Chondrocyte (in vitro differentiated cells): Measurements from ENCODE around the gene STIL. TPM values are rescaled to one million over a fixed set of nuclear protein-coding genes. Genes with fewer than 3 reads are reported as not detected.
A peak's percentile ranks its signal among the peaks of the same experiment; 100 is the strongest.

Experiments
- DNase-seq: peaks from one replicate; pipeline ENCODE4 v3.0.0; 2021; ENCODE audit warnings: mixed read lengths, low spot score
- H3K27ac Mint-ChIP-seq: one replicate; pipeline ENCODE4 v1.8.0; 2021; ENCODE audit warnings: mild to moderate bottlenecking, moderate library complexity, mixed read lengths; ENCODE audit not compliant: unreplicated experiment
- H3K27me3 Mint-ChIP-seq: 2 replicates; pipeline ENCODE4 v1.8.0; 2021; ENCODE audit warnings: low read depth, mixed read lengths
- H3K36me3 Mint-ChIP-seq: 2 replicates; pipeline ENCODE4 v1.8.0; 2021; ENCODE audit warnings: low read depth, mixed read lengths
- H3K4me1 Mint-ChIP-seq: 2 replicates; pipeline ENCODE4 v1.8.0; 2021; ENCODE audit warnings: low read depth, mild to moderate bottlenecking, mixed read lengths
- H3K4me3 Mint-ChIP-seq: one replicate; pipeline ENCODE4 v1.8.0; 2021; ENCODE audit warnings: mild to moderate bottlenecking, moderate library complexity, mixed read lengths; ENCODE audit not compliant: unreplicated experiment
- H3K9me3 Mint-ChIP-seq: 2 replicates; pipeline ENCODE4 v1.8.0; 2021; ENCODE audit warnings: low read depth, mixed read lengths
- long read RNA-seq: library from polyadenylated mRNA; stranded (forward); transcript quantifications from one replicate; pipeline ENCODE4 v2.0.0, GENCODE V29; 2021
- total RNA-seq: library from RNA; stranded (reverse); gene quantifications from 3 replicates; pipeline ENCODE4 v1.2.1, GENCODE V29; 2021
- TF ChIP-seq, protein P1 (sequence below): fragments of 200-600 bp; sonication (generic); IDR thresholded peaks from 2 replicates; pipeline ENCODE4 v1.5.0; 2021; ENCODE audit warnings: antibody characterized with exemption, mild to moderate bottlenecking, moderate library complexity

STIL gene
- total RNA-seq = 5.0 to 6.9 TPM (median 5.2 TPM) in 3 replicates
- long read RNA-seq, partial matches to known transcripts = 0 of 2 reads
- long read RNA-seq, other reads (novel, unspliced or antisense) = 2 of 2 reads

DNA sequence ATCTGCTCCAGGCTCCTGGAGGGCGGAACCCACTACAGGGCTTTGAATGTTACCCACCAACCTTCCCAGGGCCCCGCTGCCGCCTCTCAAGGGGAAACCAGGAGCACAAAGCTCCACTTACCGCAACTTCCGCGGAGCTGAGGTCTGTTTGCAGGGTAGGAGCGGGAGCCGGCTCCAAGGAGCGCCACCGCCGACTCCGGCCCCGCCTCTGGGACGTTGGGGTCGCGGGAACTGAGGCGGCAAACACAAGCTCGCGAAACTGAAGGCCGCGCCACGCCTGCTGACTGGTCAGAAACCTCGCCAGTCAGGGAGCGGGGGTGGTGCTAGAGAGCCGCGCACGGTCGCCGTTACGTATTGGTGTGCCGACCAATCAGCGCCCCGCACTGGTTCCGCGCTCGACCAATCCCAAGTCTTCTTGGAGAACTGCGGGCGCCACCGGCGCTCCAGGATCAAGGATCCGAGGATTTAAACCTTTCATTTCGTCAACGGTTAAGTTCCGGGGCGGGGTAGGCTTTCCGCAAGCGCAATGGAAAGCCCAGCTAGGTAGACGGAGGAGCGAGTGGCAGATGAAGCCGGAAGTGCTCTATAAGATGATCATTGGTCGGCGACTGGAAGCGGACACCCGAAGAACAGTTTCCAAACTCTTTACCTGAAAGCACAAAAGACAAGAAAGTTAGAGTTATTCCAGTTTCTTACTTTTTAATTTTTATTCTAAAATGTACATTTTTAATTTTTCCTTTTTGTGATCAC, at the start of gene STIL:
Gene STIL, minus strand, starts transcription at position 233 of the 750 bp plus-strand sequence. CDS start 3,828 bp downstream, outside the sequence.
- Mint-ChIP-seq H3K27me3 (no peaks in the 10 kb centered on the region), H3K36me3 (no peaks in the 10 kb centered on the region)
- TF ChIP-seq, protein P1, sequence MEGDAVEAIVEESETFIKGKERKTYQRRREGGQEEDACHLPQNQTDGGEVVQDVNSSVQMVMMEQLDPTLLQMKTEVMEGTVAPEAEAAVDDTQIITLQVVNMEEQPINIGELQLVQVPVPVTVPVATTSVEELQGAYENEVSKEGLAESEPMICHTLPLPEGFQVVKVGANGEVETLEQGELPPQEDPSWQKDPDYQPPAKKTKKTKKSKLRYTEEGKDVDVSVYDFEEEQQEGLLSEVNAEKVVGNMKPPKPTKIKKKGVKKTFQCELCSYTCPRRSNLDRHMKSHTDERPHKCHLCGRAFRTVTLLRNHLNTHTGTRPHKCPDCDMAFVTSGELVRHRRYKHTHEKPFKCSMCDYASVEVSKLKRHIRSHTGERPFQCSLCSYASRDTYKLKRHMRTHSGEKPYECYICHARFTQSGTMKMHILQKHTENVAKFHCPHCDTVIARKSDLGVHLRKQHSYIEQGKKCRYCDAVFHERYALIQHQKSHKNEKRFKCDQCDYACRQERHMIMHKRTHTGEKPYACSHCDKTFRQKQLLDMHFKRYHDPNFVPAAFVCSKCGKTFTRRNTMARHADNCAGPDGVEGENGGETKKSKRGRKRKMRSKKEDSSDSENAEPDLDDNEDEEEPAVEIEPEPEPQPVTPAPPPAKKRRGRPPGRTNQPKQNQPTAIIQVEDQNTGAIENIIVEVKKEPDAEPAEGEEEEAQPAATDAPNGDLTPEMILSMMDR = no peak

GRCh38 chr1:47362828-47363227, 48.9 kb upstream of the STIL start:
- TF ChIP-seq, protein P1 = no peak
- H3K36me3 Mint-ChIP-seq = no peaks in the 10 kb centered on the region
- no peaks in the 10 kb centered on the region for H3K27me3 Mint-ChIP-seq
- H3K4me1 Mint-ChIP-seq = peaks cover 14% of the 10 kb centered on the region
- no peaks in the 10 kb centered on the region for H3K9me3 Mint-ChIP-seq
- DNase-seq = no peak
- H3K4me3 Mint-ChIP-seq = no peak overlapping the region
- H3K27ac Mint-ChIP-seq = peak overlapping the region; percentile 8

More for the DNA sequence above, at the start of gene STIL:
- Mint-ChIP-seq H3K4me3 (peak within 1 kb of the TSS; percentile 91), H3K27ac (peak within 1 kb of the TSS; percentile 90), H3K4me1 (peaks cover 22% of the 10 kb centered on the region), H3K9me3 (no peaks in the 10 kb centered on the region)
- DNase-seq = peak; percentile 100

- H3K4me3 Mint-ChIP-seq = no peak overlapping the region
- H3K4me1 Mint-ChIP-seq = peaks cover 14% of the 10 kb centered on the region
- no peak for DNase-seq
- H3K9me3 Mint-ChIP-seq = no peaks in the 10 kb centered on the region
- H3K27ac Mint-ChIP-seq = no peak overlapping the region
- TF ChIP-seq, protein P1 = no peak
- no peaks in the 10 kb centered on the region for H3K36me3 Mint-ChIP-seq
- no peaks in the 10 kb centered on the region for H3K27me3 Mint-ChIP-seq
These were observed 47.4 kb upstream of the STIL start for GRCh38 chr1:47361380-47361779.

DNA sequence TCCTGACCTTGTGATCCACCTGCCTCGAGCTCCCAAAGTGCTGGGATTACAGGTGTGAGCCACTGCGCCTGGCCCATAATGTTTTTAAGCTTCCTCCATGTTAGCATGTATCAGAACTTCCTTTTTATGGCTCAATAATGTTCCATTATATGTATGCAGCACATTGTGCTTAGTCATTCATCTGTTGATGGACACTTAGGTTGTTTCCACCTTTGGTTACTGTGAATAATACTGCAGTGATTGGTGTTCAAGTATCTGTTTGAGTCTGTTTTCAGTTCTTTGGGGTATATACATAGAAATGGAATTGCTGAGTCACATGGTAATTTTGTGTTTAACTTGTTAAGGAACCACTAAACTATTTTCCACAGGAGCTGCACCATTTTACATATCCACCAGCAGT, 37.4 kb upstream of the STIL start:
- DNase-seq = no peak
- TF ChIP-seq, protein P1 = no peak
- peaks cover 26% of the 10 kb centered on the region for H3K4me1 Mint-ChIP-seq
- peaks cover 3% of the 10 kb centered on the region for H3K36me3 Mint-ChIP-seq
- no peak overlapping the region for H3K4me3 Mint-ChIP-seq
- H3K27ac Mint-ChIP-seq = no peak overlapping the region
- no peaks in the 10 kb centered on the region for H3K9me3 Mint-ChIP-seq
- H3K27me3 Mint-ChIP-seq = no peaks in the 10 kb centered on the region

DNA sequence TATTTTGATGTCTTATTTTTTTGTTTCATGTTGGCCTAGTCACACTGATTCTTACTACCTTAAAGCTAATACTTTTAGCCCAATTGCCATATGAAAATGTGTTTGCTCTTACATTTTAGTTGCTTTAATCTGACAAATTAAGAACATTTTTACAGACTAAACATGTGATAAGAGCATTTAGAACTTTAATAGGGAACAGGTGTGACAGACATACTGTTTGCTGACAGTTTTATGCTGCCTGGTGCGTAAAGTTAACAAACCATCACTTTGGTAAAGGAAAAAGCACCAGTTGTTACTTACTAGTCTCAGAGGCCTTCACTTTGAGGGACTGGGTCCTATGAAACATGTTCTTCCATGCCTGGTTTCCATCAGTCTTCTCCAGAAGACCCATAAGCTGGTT, 34.3 kb upstream of the STIL start:
- TF ChIP-seq, protein P1 = no peak
- H3K4me3 Mint-ChIP-seq = no peak overlapping the region
- no peak overlapping the region for H3K27ac Mint-ChIP-seq
- no peaks in the 10 kb centered on the region for H3K27me3 Mint-ChIP-seq
- peaks cover 5% of the 10 kb centered on the region for H3K36me3 Mint-ChIP-seq
- DNase-seq = no peak
- no peaks in the 10 kb centered on the region for H3K9me3 Mint-ChIP-seq
- H3K4me1 Mint-ChIP-seq = peaks cover 17% of the 10 kb centered on the region
